Coronary artery (tissue), 2 donors: ENCODE data around the gene LENG1.
"Not testable (repeated sequence)": the region's sequence is repeated elsewhere in the genome, so short reads cannot be mapped to it uniquely, and the experiment has no call there.

Experiments
- DNase-seq: peaks from one replicate; pipeline ENCODE4 v3.0.0-alpha.2; 2017; ENCODE audit warnings: low spot score
- H3K27ac ChIP-seq, 2 donors: fragments of 200-600 bp; sonication (generic); one replicate each; pipeline ENCODE4 v1.5.1; 2016 to 2019
- H3K4me3 ChIP-seq: fragments of 200-600 bp; sonication (generic); 2 replicates; pipeline ENCODE4 v1.5.1; 2016; ENCODE audit warnings: mild to moderate bottlenecking, moderate library complexity
- CTCF ChIP-seq: fragments of 200-600 bp; sonication (generic); IDR thresholded peaks from one replicate; pipeline ENCODE4 v1.5.1; 2019; ENCODE audit warnings: antibody characterized with exemption

LENG1 gene

GRCh38 chr19:54179262-54179852 lies 19.8 kb upstream of the LENG1 start:
- no peak overlapping the region for H3K27ac ChIP-seq
- no peak for TF ChIP-seq CTCF
- no peak for DNase-seq
- no peak overlapping the region for H3K4me3 ChIP-seq

- Histone ChIP-seq H3K27ac (no peak overlapping the region), H3K4me3 (no peak overlapping the region)
- TF ChIP-seq CTCF, result no peak
- no peak for DNase-seq
These were observed 19.2 kb upstream of the LENG1 start for GRCh38 chr19:54178581-54179261.

- Histone ChIP-seq H3K27ac (no peak overlapping the region), H3K4me3 (no peak overlapping the region)
- DNase-seq, result no peak
- no peak for TF ChIP-seq CTCF
These were observed 14.7 kb upstream of the LENG1 start for GRCh38 chr19:54173951-54174834.

GRCh38 chr19:54173359-54173699 lies 13.8 kb upstream of the LENG1 start:
- Histone ChIP-seq H3K4me3 (no peak overlapping the region), H3K27ac (no peak overlapping the region)
- no peak for TF ChIP-seq CTCF
- DNase-seq, result no peak

GRCh38 chr19:54172471-54173358 lies 13.2 kb upstream of the LENG1 start, which contains the start of gene TMC4:
Gene TMC4, minus strand, starts transcription at chr19:54173160. Its CDS starts 43 bp downstream, at chr19:54173117.
- no peak within 1 kb of the TSS for H3K27ac ChIP-seq
- no peak for DNase-seq
- no peak for TF ChIP-seq CTCF
- H3K4me3 ChIP-seq, result no peak within 1 kb of the TSS

GRCh38 chr19:54171736-54172431 lies 12.4 kb upstream of the LENG1 start:
- H3K4me3 ChIP-seq, H3K27ac ChIP-seq, DNase-seq: not testable (repeated sequence)
